ENCODE results near the gene CCNK. TPM values are rescaled to one million over a fixed set of nuclear protein-coding genes. Genes with fewer than 3 reads are reported as not detected.

Gene CCNK
- total and polyA plus RNA-seq, 10 of the 15 experiments (the other 5 are each of a cell fraction or from before 2014, with no cell fraction given): 10.8 to 88.0 (median 22.5) TPM

DNA sequence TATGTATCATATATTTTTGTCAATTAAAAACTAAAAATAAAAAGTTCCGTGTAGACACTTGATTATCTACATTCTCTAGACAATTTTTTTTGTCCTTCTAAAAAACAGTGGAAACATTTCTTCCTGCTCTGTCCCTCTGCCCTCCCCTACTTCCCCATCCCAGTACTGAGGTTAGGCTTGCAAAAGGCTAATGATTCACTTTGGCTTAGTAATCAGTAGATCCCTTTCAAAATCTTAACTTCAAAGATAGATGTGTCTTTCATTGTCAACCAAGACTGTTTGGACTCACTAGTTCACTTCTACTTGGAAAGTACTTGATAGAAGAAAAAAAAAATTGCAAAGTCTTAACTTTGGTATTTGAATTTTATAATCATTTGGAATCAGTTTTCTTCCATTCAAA is 4.3 kb upstream of the CCNK start (continued):
- no peak for TF ChIP-seq CHD1 (IDR thresholded peaks at IDR 0.05; ENCODE audit: low read depth, low read length)
- no peak for TF ChIP-seq NBN (IDR thresholded peaks at IDR 0.05)
- TF ChIP-seq, protein P1, sequence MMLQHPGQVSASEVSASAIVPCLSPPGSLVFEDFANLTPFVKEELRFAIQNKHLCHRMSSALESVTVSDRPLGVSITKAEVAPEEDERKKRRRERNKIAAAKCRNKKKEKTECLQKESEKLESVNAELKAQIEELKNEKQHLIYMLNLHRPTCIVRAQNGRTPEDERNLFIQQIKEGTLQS (IDR thresholded peaks at IDR 0.05; ENCODE audit: borderline replicate concordance, extremely low read depth, low read depth, low read length): no peak
- no peak for TF ChIP-seq ATF7 (IDR thresholded peaks at IDR 0.05; ENCODE audit: low read depth)
- no peak for TF ChIP-seq FOXM1 (IDR thresholded peaks at IDR 0.05; ENCODE audit: low read depth, low read length)

DNA sequence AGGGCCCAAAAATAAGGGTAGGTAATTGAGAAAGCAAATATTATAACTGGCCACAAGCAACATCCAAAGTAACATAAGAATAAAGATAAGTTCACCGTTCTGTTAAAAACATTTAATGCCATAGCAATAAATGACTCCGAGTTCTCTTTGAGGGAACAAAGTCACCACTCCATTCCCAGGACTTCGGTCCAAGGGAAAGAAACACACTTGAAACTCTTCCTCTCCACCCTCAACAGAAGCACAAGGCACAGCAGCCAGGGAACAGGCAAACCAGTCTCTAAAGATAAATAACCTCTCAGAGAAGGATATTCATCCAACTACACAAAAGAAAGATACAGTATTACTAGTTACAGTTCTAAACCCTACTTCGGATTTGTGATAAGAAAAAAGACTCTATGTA is 3.1 kb upstream of the CCNK start:
- FAIRE-seq (no peak), ATAC-seq (no peak), DNase-seq (ENCODE audit: low read depth, low spot score) (no peak)
- Histone ChIP-seq H3K4me1 (ENCODE audit: control insufficient read depth, insufficient read depth, low read length) (peaks cover 6% of the 10 kb centered on the region; the same call in 1 of the 2 replicates), H3K4me3 (no peak overlapping the region), H4K20me1 (ENCODE audit: control insufficient read depth, insufficient read depth) (no peaks in the 10 kb centered on the region), H3K36me3 (ENCODE audit: control insufficient read depth in 2 of 2, insufficient read depth in 2 of 2, low read length in 1 of 2) (no peaks in the 10 kb centered on the region), H3K9me3 (replicated peaks; ENCODE audit: control insufficient read depth, insufficient read depth, low read length) (no peaks in the 10 kb centered on the region), H3K79me2 (ENCODE audit: control insufficient read depth, insufficient read depth, low read length) (peaks cover 83% of the 10 kb centered on the region), H2AFZ (ENCODE audit: control insufficient read depth, low read depth, low read length) (no peak overlapping the region), H3K27me3 (replicated peaks in 1 of 2; ENCODE audit: control insufficient read depth in 2 of 2, insufficient read depth in 2 of 2, low read length in 1 of 2) (no peaks in the 10 kb centered on the region), H3K4me2 (ENCODE audit: control insufficient read depth, insufficient read depth) (peak overlapping the region; percentile 88; the same call in 1 of the 2 replicates), H3K9ac (ENCODE audit: control insufficient read depth, insufficient read depth, low read length) (no peak overlapping the region), H3K27ac (ENCODE audit: control insufficient read depth, insufficient read depth) (no peak overlapping the region)
- SMC1A ChIA-PET (ENCODE audit: uncharacterized antibody, unreplicated experiment): no interaction called here
- RAD21 ChIA-PET (ENCODE audit: unreplicated experiment): no interaction called here
- TF ChIP-seq ZNF274 (IDR thresholded peaks at IDR 0.05; ENCODE audit: insufficient read depth, insufficient read length) (no peak), POLR2AphosphoS2 (IDR thresholded peaks at IDR 0.05; ENCODE audit: low read depth, low read length) (no peak), LARP7 (IDR thresholded peaks at IDR 0.05) (no peak), KAT2A (conservative IDR thresholded peaks at IDR 0.05; ENCODE audit: control insufficient read depth, low read depth, low read length) (no peak)
- TF ChIP-seq, protein P2, sequence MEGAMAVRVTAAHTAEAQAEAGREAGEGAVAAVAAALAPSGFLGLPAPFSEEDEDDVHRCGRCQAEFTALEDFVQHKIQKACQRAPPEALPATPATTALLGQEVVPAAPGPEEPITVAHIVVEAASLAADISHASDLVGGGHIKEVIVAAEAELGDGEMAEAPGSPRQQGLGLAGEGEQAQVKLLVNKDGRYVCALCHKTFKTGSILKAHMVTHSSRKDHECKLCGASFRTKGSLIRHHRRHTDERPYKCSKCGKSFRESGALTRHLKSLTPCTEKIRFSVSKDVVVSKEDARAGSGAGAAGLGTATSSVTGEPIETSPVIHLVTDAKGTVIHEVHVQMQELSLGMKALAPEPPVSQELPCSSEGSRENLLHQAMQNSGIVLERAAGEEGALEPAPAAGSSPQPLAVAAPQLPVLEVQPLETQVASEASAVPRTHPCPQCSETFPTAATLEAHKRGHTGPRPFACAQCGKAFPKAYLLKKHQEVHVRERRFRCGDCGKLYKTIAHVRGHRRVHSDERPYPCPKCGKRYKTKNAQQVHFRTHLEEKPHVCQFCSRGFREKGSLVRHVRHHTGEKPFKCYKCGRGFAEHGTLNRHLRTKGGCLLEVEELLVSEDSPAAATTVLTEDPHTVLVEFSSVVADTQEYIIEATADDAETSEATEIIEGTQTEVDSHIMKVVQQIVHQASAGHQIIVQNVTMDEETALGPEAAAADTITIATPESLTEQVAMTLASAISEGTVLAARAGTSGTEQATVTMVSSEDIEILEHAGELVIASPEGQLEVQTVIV (IDR thresholded peaks at IDR 0.05; ENCODE audit: borderline replicate concordance, partially characterized antibody): no peak
- intact Hi-C loops (cut with micrococcal nuclease; ENCODE audit: unreplicated experiment): no loop called here
- POLR2A ChIA-PET: no interaction called here
- CTCF ChIA-PET: no interaction called here
- no TSS peak for BruUV-seq (replicated peaks)
- in situ Hi-C loops (cut with MboI): no loop called here
- WGBS (ENCODE audit: insufficient coverage, insufficient replicate concordance, low lambda C conversion rate, missing lambda C conversion rate): 83% methylated on average over 4 of the region's 4 CpGs

Data from GM12878 (cell line).